Hepatocyte (in vitro differentiated cells): ENCODE measurements around the gene CLIC4.

Experiments used
- EZH2 ChIP-seq: fragments of 200-600 bp; sonication (generic); IDR thresholded peaks from 2 replicates; pipeline ENCODE4 v1.6.1; 2016; ENCODE audit warnings: antibody characterized with exemption, mild to moderate bottlenecking, borderline replicate concordance
- EZH2phosphoT487 ChIP-seq: fragments of 200-600 bp; sonication (generic); IDR thresholded peaks from one replicate; pipeline ENCODE4 v1.6.1; 2018; ENCODE audit warnings: antibody characterized with exemption, mild to moderate bottlenecking, low read depth, moderate library complexity; ENCODE audit not compliant: unreplicated experiment, severe bottlenecking
- TF ChIP-seq, protein P1 (sequence below): fragments of 200-600 bp; sonication (generic); IDR thresholded peaks from 2 replicates; pipeline ENCODE4 v1.5.1; 2016; ENCODE audit warnings: antibody characterized with exemption, mild to moderate bottlenecking; ENCODE audit not compliant: poor library complexity

- TF ChIP-seq, protein P1, sequence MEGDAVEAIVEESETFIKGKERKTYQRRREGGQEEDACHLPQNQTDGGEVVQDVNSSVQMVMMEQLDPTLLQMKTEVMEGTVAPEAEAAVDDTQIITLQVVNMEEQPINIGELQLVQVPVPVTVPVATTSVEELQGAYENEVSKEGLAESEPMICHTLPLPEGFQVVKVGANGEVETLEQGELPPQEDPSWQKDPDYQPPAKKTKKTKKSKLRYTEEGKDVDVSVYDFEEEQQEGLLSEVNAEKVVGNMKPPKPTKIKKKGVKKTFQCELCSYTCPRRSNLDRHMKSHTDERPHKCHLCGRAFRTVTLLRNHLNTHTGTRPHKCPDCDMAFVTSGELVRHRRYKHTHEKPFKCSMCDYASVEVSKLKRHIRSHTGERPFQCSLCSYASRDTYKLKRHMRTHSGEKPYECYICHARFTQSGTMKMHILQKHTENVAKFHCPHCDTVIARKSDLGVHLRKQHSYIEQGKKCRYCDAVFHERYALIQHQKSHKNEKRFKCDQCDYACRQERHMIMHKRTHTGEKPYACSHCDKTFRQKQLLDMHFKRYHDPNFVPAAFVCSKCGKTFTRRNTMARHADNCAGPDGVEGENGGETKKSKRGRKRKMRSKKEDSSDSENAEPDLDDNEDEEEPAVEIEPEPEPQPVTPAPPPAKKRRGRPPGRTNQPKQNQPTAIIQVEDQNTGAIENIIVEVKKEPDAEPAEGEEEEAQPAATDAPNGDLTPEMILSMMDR = no peak
- TF ChIP-seq EZH2 (no peak), EZH2phosphoT487 (no peak)
These were observed 61.3 kb downstream of the CLIC4 start for GRCh38 chr1:24806588-24806987.
